Measurements from ENCODE around the gene GAK.

DNA sequence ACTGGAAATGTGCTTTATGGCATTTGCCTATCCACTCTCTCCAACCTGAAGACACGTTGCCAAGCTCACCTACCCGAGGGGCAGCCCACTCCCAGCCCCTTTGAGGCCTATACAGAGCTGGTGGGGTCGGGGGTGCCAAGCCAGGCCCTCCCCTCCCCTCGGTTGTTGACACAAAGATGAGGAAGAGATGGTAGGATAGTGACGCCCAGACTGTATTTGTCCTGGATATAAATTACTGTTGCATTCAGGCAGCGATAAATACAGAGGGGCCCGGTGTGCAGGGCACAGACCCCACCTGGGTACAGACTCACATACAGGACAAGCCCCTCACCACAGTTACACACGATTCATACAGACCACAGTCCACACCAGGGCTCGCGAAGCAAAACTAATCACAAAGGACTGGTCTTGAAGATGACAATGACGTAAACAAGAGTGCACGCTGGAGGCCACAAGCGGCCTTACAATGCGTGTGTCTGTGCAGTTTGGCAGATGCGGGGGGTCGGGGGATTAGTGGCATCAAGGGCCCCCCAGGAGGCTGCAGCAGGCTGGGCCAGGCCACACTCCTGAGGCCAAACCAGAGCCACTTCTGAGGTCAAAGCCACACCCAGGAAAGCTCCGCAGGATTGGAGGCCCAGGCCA is 26.7 kb upstream of the GAK start:
- TF ChIP-seq CTCF (IDR thresholded peaks at IDR 0.05) (no peak), POLR2A (IDR thresholded peaks at IDR 0.05) (no peak)
